HEK293T (cell line): ENCODE measurements around the gene EXOC1.

Source experiments
- ARNT ChIP-seq: fragments of 450-650 bp; IDR thresholded peaks from 2 replicates; pipeline ENCODE4 v1.6.1; 2017; ENCODE audit warnings: mild to moderate bottlenecking
- BHLHE40 ChIP-seq: fragments of 450-650 bp; IDR thresholded peaks from 2 replicates; pipeline ENCODE4 v1.6.1; 2016; ENCODE audit warnings: mild to moderate bottlenecking, moderate library complexity, borderline replicate concordance
- ELF4 ChIP-seq: fragments of 450-650 bp; IDR thresholded peaks from 2 replicates; pipeline ENCODE4 v1.6.1; 2017; ENCODE audit warnings: antibody characterized with exemption
- FOXA1 ChIP-seq: fragments of 450-650 bp; IDR thresholded peaks from 2 replicates; pipeline ENCODE4 v1.6.1; 2016; ENCODE audit warnings: mild to moderate bottlenecking
- FOXK2 ChIP-seq: fragments of 450-650 bp; IDR thresholded peaks from 2 replicates; pipeline ENCODE4 v1.6.1; 2016; ENCODE audit warnings: mild to moderate bottlenecking
- FOXM1 ChIP-seq: fragments of 450-650 bp; IDR thresholded peaks from 2 replicates; pipeline ENCODE4 v1.6.1; 2017; ENCODE audit warnings: mild to moderate bottlenecking, borderline replicate concordance
- HDGF ChIP-seq: fragments of 450-650 bp; IDR thresholded peaks from 2 replicates; pipeline ENCODE4 v1.6.1; 2017; ENCODE audit warnings: antibody characterized with exemption, borderline replicate concordance
- PKNOX1 ChIP-seq: fragments of 450-650 bp; IDR thresholded peaks from 2 replicates; pipeline ENCODE4 v1.6.1; 2016
- SP1 ChIP-seq: fragments of 450-650 bp; IDR thresholded peaks from 2 replicates; pipeline ENCODE4 v1.6.1; 2017
- SUZ12 ChIP-seq: fragments of 450-650 bp; IDR thresholded peaks from 2 replicates; pipeline ENCODE4 v1.6.1; 2016; ENCODE audit warnings: mild to moderate bottlenecking
- TARDBP ChIP-seq: fragments of 450-650 bp; IDR thresholded peaks from 2 replicates; pipeline ENCODE4 v1.6.1; 2016

GRCh38 chr4:55925241-55925640, 71.8 kb downstream of the EXOC1 start:
- TF ChIP-seq SUZ12, result no peak
- no peak for TF ChIP-seq TARDBP
- TF ChIP-seq BHLHE40, result no peak
- TF ChIP-seq HDGF, result no peak
- no peak for TF ChIP-seq ARNT
- no peak for TF ChIP-seq SP1
- TF ChIP-seq FOXM1, result no peak
- no peak for TF ChIP-seq ELF4
- TF ChIP-seq FOXK2, result no peak
- no peak for TF ChIP-seq FOXA1
- TF ChIP-seq PKNOX1, result no peak
